ENCODE data around the gene XNDC1N. TPM values are rescaled to one million over a fixed set of nuclear protein-coding genes. Genes with fewer than 3 reads are reported as not detected.

Gene XNDC1N
- total and polyA plus RNA-seq, 2 of the 13 experiments (the other 11 are each of a cell fraction or from before 2014, with no cell fraction given), result 3.4 to 7.5 TPM

GRCh38 chr11:71914617-71915189 is 13.7 kb downstream of the XNDC1N start (continued):
- TF ChIP-seq ZNF605 (CRISPR knock-in tag; IDR thresholded peaks at IDR 0.05) (no peak), ZNF546 (CRISPR knock-in tag; conservative IDR thresholded peaks at IDR 0.05) (no peak), CENPBD1 (CRISPR knock-in tag; IDR thresholded peaks at IDR 0.05; ENCODE audit: borderline replicate concordance, low read depth) (no peak), HHEX (CRISPR knock-in tag; IDR thresholded peaks at IDR 0.05) (no peak), POLR2AphosphoS2 (IDR thresholded peaks at IDR 0.05; ENCODE audit: low read depth, low read length) (no peak)

- WGBS (ENCODE audit: low lambda C conversion rate), result 96% methylated on average over 5 of the region's 5 CpGs
- FAIRE-seq (no peak), ATAC-seq (no peak), DNase-seq (ENCODE audit: low spot score) (no peak)
- no TSS peak for BruUV-seq (replicated peaks)
- Histone ChIP-seq H3K27ac (ENCODE audit: extremely low read length, insufficient read depth, low read length) (no peak overlapping the region), H3K36me3 (replicated peaks in 1 of 2; ENCODE audit: control insufficient read depth in 1 of 2, insufficient read depth in 2 of 2, low read length in 2 of 2) (peaks cover 0 to 25% of the 10 kb centered on the region in 2 experiments; a peak in 4 of 5 replicates), H3K27me3 (ENCODE audit: control insufficient read depth in 1 of 2, insufficient read depth in 2 of 2, low read length in 2 of 2) (no peaks in the 10 kb centered on the region), H3K4me1 (ENCODE audit: insufficient read depth, low read length) (peaks cover 15% of the 10 kb centered on the region), H3K9ac (ENCODE audit: insufficient read depth, low read depth, low read length) (no peak overlapping the region), H3K79me2 (ENCODE audit: insufficient read depth, low read length) (no peaks in the 10 kb centered on the region), H3K9me3 (ENCODE audit: low read length) (no peaks in the 10 kb centered on the region), H4K20me1 (ENCODE audit: insufficient read depth, low read length) (no peaks in the 10 kb centered on the region), H3K4me3 (replicated peaks in 1 of 3; ENCODE audit: insufficient read depth in 1 of 3, low read depth in 2 of 3, low read length in 3 of 3) (no peak overlapping the region), H2AFZ (ENCODE audit: low read length) (no peak overlapping the region), H3K4me2 (ENCODE audit: low read depth, low read length) (no peak overlapping the region)
- in situ Hi-C loops (cut with HindIII; ENCODE audit: extremely low pct_ligation_motif_present, low pct_unique_long_range_greater_than_20kb) (no loop called here), intact Hi-C loops (cut with micrococcal nuclease; ENCODE audit: unreplicated experiment) (no loop called here)
- CTCF ChIA-PET (ENCODE audit: low intra/inter-chr PET ratio, low total read pairs), result no interaction called here
- POLR2A ChIA-PET, result no interaction called here
- no peak for TF ChIP-seq RELA (CRISPR knock-in tag; IDR thresholded peaks at IDR 0.05)
- no peak for TF ChIP-seq ZNF331 (CRISPR knock-in tag; IDR thresholded peaks at IDR 0.05)
- no peak for TF ChIP-seq ZNF83 (CRISPR knock-in tag; IDR thresholded peaks at IDR 0.05; ENCODE audit: borderline replicate concordance)
- no peak for TF ChIP-seq ZBTB8A (CRISPR knock-in tag; IDR thresholded peaks at IDR 0.05; ENCODE audit: borderline replicate concordance, low read depth)
- TF ChIP-seq TBX3 (IDR thresholded peaks at IDR 0.05; ENCODE audit: borderline replicate concordance), result no peak
- no peak for TF ChIP-seq FUBP1 (CRISPR knock-in tag; IDR thresholded peaks at IDR 0.05; ENCODE audit: borderline replicate concordance)
- TF ChIP-seq DMTF1 (CRISPR knock-in tag; IDR thresholded peaks at IDR 0.05), result no peak
- TF ChIP-seq IRX3 (CRISPR knock-in tag; IDR thresholded peaks at IDR 0.05; ENCODE audit: borderline replicate concordance, low read depth), result no peak
These were observed 14.5 kb downstream of the XNDC1N start for GRCh38 chr11:71913756-71914526.
